ENCODE measurements around the gene UBE2R2.

UBE2R2 gene

DNA sequence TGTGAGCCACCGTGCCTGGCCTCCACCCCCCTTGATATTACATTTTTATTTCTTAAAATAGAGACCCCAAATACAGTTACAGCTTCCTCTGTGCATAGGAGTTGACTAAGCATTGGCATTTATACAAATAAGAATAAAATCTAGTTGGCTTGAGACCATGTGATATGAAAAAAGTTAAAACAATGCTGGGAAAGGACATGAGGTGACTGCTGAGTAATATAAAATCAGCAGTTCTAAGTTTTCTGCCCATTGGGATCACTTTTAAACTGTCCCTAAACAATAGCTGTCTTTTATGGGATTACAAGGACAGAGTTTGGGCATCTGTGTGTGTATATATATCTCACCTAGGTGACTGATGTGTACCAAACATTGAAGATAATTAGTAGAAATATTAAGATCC, 96.6 kb downstream of the UBE2R2 start:
- in situ Hi-C loops (cut with HindIII; ENCODE audit: low pct_ligation_motif_present, low pct_unique_long_range_greater_than_20kb, low sequenced_read_pairs), result no loop called here

DNA sequence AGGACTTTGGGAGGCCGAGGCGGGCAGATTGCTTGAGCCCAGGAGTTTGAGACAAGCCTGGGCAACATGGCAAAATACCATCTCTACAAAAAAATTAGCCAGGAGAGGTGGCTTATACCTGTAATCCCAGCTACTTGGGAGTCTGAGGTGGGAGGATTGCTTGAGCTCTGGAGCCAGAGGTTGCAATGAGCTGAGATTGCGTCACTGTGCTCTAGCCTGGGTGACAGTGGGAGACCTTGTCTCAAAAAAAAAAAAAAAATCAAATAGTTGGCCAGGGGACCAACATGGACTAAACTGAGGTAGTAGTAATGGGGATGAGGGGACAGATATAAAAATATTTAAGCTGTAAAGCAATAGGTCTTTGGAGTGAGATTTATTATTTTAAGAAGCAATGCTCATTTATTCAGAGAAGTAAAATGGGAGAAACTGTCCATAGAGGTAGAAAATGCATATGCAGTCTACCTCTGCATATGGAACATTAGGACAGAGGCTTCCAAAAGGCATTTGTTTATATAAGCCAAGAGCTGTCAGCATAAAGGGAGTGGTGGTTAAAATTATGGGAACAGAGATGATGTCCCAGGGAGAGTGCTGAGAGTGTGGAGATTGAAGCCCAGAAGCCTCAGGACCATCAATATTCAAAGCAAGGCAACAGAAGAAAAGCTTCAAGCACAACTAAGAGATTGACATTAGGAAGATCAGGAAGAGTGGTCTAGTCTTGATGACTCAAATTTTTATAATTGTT, 98.1 kb downstream of the UBE2R2 start:
- in situ Hi-C loops (cut with HindIII; ENCODE audit: low pct_ligation_motif_present, low pct_unique_long_range_greater_than_20kb, low sequenced_read_pairs), result no loop called here

More for the DNA sequence above, 96.6 kb downstream of the UBE2R2 start:
- no peak for DNase-seq

DNA sequence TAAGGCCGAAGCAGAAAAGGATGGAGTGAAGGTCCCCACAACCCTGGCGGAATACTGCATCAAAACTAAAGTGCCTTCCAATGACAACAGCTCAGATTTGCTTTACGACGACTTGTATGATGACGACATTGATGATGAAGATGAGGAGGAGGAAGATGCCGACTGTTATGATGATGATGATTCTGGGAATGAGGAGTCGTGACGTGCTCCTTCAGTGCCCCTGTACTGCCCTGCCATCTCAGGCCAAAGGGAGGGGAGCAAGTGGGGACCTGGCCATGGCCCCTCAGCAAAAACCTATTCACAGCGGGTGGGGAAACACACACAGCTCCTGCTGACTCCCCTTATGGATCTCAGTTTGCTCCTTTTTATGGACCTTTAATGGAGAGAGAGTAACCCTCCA, 100.1 kb downstream of the UBE2R2 start:
- no peak for DNase-seq
- in situ Hi-C loops (cut with HindIII; ENCODE audit: low pct_ligation_motif_present, low pct_unique_long_range_greater_than_20kb, low sequenced_read_pairs), result no loop called here

More for the DNA sequence above, 98.1 kb downstream of the UBE2R2 start:
- DNase-seq, result no peak

DNA sequence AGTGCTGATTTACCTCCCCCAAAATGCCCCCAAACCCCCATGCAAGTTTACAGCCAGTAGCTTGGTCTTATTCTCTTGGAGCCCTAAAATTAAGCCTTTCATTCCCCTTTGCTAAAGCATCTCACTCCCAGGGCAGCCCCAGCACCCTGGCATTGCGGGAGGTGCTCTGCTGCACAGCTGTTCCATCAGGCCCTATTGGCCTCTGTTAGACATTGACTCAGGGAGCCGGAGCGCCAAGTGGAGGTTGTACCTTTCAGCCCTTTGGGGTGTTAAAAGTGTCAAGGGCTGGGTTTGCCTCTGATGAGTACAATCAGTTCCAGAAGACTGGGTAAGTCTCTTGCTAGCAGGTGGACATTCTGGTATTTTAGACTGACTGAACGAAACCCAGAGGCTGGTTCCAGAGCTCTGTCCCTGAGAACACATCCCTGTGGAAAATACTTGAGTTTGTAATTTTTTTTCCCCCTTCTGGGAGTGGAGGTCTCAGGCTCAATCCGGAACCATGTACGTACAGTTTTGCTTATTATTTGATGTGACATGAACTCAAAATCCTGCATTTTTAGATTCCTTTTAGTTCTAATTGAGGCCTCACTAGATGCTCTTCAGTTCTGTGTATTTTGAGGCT, 102.4 kb downstream of the UBE2R2 start:
- no peak for DNase-seq
- in situ Hi-C loops (cut with HindIII; ENCODE audit: low pct_ligation_motif_present, low pct_unique_long_range_greater_than_20kb, low sequenced_read_pairs), result no loop called here

DNA sequence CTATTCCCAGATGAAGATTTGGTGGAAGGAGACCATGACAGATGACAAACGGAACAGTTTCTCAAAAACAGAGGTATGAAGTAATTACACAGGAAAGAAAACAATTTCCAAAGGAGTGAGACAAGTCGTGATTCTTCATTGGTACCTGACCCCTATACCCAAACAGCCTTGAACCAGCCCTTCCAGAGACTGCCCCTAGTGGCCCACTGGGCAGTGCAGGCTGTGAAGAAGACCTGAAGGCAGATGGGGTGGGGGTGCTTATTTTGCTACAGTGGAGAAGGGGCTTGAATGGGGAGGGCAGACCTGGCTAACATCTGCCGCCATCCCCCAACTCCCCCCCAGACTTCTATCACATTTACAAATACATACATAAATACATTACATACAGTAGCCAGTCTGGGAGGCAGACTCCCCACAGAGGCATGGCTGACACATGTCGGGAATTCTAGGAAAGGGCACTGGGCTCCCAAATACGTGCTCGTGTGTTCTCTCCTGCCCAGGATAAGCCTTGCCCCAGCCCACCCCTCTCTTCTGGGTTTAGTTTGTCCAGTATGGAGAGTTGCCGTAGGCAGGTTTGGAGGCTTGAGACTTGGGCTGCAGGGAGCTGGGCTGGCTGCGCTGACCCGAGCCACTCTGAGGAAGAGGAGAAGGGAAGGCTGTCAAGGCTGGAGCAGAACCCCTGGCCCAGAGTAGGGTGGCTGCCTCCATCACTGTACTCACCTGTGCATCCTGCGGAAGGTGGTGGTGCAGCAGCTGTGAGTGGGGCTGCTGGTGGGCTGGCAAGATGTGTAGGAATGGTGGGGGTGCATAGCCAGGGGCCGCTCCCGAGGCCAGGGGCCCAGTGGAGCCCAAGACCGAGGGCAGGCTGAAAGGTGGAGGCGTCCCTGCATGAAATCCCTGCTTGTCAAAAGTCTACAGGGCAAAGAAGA, 105.3 kb downstream of the UBE2R2 start:
- in situ Hi-C loops (cut with HindIII; ENCODE audit: low pct_ligation_motif_present, low pct_unique_long_range_greater_than_20kb, low sequenced_read_pairs), result no loop called here
- peak; percentile 35 for DNase-seq

DNA sequence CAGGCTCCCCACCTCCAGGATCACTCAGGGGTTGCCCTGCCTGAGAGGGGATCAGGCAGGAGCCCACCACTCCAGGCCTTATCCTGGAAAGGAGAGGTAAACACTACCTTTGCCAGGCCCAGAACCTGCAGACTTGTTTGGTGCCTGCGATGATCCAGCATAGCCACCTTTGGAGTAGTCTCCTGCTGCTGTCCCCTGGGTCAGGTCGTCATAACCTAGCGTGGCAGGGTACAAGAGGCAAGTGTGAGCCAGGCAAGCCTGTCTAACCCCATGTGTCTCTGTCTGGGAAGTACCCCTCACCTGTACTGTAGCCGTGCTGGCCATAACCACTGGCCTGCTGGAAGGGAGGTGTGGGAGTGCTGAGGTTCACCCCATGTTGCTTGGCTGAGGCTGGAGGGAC, 106.1 kb downstream of the UBE2R2 start:
- in situ Hi-C loops (cut with HindIII; ENCODE audit: low pct_ligation_motif_present, low pct_unique_long_range_greater_than_20kb, low sequenced_read_pairs), result no loop called here

DNA sequence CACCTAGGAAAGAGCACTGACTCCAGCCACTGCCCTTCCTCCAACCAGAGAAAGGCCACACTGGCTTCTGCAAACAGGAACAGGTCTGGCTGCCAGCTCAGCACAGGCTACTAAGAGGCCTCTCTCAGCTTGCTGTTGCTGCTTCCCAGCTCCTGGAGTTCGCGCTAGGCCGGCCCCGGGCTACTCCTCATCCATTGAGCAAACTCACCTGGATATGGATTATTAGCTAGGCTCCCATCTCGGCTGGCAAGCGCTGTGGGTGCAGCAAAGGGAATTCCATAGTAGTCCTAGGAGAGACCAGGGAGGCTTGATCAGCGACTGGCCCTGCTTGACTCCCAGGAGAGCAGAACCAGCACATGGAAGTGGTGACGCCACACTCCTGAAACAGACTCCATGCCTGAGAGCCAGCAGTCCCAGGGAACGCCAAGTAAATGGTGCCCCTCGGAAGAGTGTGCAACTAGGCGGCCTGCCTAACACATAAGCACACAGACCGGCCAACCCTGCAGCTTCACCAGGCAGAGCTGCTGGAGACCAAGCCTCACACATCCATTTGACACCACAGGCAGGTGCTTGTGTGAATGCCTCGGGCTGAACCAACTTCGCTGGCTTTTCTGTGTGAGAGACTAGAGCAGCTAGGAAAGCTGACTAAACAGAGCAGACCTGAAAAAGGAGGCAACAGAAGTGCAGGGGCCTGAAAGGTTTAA, 107.2 kb downstream of the UBE2R2 start:
- in situ Hi-C loops (cut with HindIII; ENCODE audit: low pct_ligation_motif_present, low pct_unique_long_range_greater_than_20kb, low sequenced_read_pairs), result no loop called here
- no peak for DNase-seq

More for the DNA sequence above, 106.1 kb downstream of the UBE2R2 start:
- DNase-seq, result no peak

DNA sequence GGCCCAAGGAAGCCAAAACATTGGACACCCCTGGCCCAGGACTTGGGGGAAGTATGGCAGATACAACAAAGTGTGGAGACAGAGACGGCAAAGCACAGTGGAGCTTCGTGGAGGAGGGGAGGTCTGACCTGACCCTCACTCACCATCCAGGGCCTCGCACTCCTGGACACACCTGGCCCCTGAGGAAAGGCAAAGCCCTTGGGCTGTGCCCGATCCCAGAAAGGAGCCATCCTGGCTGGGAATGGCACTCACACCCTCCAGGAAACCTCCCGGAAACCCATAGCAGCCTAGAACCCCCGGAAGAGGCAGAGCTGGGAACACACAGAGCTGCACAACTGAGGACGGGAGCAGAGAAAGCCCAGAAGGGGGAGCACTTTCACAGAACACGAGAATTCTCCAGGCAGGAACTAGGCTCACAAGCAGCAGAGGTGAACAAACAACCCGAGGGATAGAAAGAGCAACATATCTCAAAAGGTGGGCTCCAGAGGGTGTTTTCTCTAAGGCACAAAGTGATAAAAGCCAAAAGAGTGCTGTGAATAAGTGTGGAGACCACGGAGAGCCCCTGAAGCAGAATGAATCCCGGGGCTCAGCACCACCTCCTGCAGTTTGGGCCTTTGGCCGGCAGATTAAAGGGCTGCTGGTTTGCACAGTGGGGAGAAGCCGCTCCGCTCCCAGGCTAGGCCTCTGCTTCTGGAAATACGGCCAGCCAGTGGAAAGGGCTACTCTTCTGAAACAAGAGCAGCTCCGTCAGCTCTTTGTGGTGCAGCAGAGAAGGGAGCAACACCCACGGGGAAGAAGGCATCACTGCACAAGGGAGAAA, 108.2 kb downstream of the UBE2R2 start:
- in situ Hi-C loops (cut with HindIII; ENCODE audit: low pct_ligation_motif_present, low pct_unique_long_range_greater_than_20kb, low sequenced_read_pairs), result no loop called here
- peak; percentile 55 for DNase-seq

DNA sequence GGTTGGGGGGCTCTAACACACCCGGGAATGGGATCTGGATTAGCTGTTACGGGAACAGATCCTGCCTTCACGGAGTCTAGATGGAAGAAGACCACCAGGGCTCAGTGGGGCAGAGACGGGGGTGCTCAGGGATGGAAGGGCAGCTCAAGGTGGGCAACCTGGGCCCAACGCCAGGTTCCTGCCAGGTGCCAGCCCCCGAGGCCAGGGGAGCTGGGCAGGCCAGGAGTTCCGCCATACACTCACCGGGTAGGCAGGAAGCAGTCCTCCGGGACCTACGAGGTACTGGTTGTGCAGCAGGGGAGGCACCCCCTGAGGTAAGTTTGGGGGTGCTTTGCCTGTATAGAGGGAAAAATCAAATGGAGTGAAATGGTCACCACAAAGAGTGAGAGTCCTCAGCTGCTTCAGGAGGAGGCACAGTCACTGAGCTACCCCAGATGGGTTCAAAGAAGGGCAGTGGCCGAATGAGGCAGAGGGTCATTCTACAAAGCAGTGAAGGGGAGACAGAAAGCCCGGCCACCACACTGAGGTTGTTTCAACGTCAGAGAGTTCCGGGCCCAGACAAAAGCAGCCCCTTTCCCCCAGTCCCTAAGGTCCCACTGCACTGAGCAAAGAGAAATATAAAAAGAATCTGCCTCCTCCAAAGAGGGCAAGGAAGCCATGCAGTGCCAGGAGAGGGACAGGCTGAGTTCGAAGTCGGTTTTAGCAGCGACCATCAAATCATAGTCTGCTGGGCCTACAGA, 110.0 kb downstream of the UBE2R2 start:
- in situ Hi-C loops (cut with HindIII; ENCODE audit: low pct_ligation_motif_present, low pct_unique_long_range_greater_than_20kb, low sequenced_read_pairs), result no loop called here

DNA sequence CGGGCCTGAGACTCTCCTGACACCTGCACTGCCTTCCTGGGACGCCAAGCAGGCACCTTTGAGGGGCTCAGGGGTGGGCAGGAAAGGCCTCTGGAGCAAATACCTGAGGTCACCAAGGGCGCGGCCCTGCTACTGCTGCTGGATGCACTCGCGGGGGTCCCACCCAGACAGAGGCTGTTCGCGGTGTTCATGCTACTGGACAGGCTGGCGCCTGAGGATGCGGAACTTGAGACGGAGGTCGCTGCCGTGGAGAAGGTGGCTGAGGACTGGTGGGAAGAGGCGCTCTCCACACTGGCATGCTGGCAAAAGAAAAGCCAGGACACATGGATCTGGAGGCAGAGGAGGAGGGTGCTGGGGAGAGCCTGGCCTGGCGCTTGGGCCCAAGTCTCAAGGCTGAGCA, 110.7 kb downstream of the UBE2R2 start:
- in situ Hi-C loops (cut with HindIII; ENCODE audit: low pct_ligation_motif_present, low pct_unique_long_range_greater_than_20kb, low sequenced_read_pairs), result no loop called here
- DNase-seq, result no peak

More for the DNA sequence above, 110.0 kb downstream of the UBE2R2 start:
- DNase-seq, result no peak

DNA sequence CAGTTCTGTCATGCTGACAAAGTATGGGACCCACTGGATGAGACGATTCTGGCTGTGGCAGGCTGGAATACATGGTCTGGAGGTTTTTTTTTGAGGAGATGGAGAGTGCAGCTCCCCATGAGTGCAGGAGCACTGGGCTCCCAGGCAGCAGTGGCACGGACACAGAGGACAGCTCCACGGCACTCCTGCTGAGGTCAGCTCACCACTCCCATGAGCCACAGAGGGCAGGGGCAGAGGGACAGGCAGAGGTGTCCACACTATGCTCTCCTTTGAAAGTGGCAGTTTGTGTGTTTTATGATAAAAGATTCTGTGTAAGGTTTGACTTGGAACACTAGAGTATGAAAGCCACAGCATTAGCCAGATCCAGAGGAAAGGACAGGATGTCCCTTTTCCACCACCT, 114.4 kb downstream of the UBE2R2 start:
- in situ Hi-C loops (cut with HindIII; ENCODE audit: low pct_ligation_motif_present, low pct_unique_long_range_greater_than_20kb, low sequenced_read_pairs), result no loop called here
- DNase-seq, result no peak

DNA sequence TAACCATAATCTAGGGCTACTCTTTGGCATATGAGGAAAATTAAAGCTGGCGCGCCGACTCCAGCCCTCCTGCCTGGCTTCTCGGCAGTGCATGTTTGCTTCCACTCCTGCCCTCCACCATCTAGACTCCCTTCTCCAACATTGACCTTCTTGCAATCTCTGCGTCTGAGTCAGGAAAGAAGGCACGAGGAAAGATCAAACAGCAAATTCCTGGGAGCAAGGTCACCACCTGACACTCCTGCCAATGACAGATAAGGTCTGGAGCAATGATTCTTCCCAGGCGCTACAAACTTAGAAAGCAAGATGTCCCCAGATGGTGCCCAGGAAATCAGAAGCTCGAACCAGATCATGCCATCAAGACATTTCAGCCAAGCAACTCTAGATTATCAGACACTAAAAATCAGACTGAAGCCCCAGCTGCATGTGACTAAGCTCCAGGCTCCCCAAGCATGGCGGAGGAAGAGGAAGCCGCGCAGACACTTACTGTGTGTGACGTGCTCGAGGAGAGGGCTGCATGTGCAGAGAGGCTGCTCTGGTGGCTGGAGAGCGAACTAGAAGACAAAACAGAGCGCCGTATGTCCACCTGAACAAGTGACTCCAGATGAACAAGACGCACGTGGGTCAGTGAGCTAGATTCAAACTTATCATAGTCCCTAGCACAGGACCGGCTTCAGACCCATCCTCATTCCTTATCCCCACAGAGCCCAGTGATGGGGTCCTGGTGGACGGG, 115.3 kb downstream of the UBE2R2 start:
- DNase-seq, result no peak
- in situ Hi-C loops (cut with HindIII; ENCODE audit: low pct_ligation_motif_present, low pct_unique_long_range_greater_than_20kb, low sequenced_read_pairs), result no loop called here

DNA sequence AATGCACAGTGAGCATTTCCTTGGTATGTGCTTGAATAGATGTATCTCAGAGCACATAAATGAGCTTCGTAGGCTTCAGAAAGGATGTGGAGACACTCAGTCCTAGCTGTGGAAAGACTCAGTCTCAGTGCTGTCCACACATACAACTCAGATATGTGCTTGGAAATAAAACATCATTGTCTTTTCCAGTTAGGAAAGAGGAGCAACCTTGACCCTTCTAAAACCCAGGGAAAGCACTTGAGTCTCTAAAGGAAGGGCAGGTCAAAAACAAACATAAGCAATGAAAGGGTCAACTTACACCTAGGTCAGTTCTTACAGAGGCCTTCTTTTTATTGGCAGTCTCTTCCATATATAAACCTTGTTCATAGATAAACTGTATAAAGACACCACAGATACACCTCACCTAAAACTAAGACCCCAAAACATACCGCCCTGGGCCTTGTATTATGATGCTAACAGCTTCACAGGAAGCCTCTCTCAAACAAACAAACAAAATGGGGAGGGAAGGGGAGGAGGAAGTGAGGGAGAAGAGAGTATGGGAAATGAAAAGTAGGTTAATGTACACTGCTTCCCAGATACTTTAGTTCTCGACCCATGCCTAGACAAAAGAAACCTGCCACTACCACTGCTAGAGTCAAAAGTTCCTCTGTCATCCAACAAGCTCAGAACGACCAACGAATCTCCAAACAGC, 117.4 kb downstream of the UBE2R2 start:
- in situ Hi-C loops (cut with HindIII; ENCODE audit: low pct_ligation_motif_present, low pct_unique_long_range_greater_than_20kb, low sequenced_read_pairs), result no loop called here
- DNase-seq, result no peak

DNA sequence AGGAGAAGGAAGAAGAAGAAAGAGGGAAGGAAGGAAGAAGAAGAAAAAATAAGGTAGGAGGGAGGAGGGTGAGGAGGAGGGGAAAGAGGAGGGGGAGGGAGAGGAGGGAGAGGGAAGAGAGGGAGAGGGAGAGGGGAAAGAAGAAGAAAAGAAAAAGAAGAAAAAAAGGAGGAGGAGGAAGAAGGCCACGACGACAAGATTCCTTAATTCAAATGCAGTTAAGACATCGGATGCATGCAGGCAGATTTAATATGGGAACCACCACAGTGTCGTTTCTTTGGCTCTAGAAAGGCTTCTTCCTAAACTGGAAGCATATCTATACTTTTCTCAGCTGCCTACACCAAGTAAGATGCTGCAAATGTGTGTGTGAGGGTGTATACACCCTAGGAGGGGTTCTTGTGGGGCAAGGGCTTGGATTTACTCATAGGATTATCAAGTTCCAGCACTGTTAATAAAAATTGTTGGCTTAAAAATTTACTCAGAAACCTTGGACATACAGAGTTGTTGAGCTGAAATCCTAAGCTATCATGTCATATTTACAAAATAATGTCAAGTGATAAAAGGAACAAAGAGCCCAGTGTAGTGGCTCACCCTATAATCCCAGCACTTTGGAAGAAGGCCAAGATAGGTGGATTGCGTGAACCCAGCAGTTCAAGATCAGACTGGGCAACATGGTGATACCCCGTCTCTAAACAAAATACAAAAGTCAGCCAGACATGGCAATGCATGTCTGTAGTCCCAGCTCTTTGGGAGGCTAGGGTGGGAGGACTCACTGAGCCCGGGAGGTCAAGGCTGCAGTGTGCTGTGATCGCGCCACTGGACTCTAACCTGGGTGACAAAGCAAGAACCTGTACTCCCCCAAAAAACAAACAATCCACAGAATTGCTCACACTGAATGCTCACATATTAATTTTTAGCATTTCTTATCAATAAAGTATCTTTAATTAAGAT, 123.2 kb downstream of the UBE2R2 start:
- in situ Hi-C loops (cut with HindIII; ENCODE audit: low pct_ligation_motif_present, low pct_unique_long_range_greater_than_20kb, low sequenced_read_pairs), result no loop called here
- DNase-seq, result no peak

DNA sequence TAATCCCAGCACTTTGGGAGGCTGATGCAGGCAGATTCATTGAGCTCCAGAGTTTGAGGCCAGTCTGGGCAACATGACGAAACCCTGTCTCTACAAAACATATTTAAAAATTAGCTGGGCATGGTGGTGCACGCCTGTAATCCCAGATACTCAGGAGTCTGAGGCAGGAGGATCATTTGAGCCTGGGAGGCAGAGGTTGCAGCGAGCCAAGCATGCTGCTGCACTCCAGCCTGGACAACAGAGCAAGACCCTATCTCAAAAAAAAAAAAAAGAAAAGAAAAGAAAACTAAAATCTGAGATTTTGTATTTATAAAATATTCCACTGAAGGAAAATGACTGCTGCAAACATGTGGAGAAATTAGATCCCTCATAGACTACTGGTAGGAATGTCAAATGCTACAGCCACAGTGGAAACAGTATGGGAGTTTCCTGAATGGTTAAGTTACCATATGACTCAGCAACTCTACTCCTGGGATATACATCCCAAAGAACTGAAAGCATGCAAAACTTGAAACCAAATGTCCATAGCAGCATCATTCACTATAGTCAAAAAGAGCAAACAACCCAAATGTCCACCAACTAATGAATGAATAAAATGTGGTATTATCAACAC, 125.6 kb downstream of the UBE2R2 start:
- DNase-seq, result peak; percentile 42
- in situ Hi-C loops (cut with HindIII; ENCODE audit: low pct_ligation_motif_present, low pct_unique_long_range_greater_than_20kb, low sequenced_read_pairs), result no loop called here
